NCI-H2227 (cell line): ENCODE measurements around the gene ARL8A.
A peak's percentile ranks its signal among the peaks of the same experiment; 100 is the strongest.
"Not testable (repeated sequence)": the region's sequence is repeated elsewhere in the genome, so short reads cannot be mapped to it uniquely, and the experiment has no call there.

Experiments
- DNase-seq: peaks from one replicate; lab custom pipeline; 2025; ENCODE audit not compliant: unreplicated experiment; lab: John Stamatoyannopoulos, UW

ARL8A gene

DNA sequence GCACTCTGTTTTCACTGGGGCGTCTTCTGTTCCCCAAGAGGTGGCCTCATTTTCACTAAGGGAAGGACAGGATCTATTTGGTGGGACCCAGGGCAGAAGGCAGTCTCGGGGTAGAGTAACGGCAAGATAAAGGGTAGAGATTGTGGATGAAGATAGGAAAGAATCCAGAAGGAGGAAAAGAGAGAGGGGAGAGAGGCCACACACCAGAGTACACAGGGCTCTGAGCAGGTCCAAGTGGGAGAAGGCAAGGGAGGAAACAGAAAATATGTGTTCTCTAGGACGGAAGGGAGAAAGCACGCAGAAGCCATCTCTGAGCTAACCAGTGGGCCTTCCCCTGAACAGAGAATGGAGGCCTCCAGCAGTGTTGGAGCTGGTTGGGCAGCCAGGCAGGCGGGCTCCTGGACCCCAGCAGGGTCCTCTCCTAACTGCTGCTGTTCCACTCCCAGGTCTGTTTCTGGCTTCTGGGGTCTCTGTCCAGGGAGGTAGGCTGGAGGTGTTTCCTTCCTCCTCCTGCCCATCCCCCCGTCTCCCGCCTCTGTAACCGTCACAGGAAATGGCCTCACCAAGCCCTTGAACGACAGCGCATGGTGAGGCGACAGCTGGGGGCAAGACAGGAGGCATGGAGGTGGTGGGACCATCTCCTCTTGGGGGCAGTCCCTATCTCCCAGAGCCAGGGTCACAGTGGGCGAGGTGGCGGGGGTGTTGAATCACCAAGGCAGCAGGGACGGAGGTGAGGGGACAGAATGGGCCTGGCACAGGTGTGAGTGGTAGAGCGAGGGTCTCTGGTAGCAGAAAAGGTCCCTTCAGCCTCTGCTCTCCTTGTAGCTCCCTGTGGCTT, 15.2 kb upstream of the ARL8A start:
- DNase-seq = no peak

DNA sequence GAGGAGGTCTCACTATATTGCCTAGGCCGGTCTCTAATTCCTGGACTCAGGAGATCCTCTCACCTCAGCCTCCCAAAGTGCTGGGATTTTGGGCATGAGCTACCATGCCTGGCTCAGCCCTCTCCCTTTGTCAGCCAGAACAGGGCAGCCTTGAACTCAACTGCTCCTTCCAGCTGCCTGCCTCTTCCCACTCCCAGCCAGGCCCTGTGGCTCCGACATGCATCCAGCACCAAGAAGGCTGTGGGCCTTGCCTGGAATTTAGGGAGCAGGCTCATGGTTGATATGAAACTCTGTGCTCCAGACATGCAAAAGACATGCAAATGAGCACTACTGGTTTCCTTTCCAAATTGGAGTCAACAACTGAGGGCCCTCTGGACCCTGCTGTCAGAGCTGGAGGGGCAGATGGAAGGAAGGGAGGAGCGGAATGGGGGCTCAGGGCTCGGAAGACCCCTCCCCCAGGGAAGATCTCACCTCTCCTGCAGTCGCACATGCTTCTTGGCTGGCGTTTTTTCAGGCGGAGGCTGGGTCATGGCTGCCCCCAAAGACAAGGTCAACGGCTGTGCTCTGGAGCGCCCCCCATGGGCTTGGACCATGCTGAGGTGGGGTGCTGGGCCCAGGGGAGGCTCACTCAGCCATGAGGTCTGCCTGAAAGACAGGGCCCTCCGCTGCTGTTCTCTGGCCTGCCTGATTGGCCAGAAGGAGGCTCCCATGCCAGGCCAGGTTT, 14.4 kb upstream of the ARL8A start:
- DNase-seq = no peak

DNA sequence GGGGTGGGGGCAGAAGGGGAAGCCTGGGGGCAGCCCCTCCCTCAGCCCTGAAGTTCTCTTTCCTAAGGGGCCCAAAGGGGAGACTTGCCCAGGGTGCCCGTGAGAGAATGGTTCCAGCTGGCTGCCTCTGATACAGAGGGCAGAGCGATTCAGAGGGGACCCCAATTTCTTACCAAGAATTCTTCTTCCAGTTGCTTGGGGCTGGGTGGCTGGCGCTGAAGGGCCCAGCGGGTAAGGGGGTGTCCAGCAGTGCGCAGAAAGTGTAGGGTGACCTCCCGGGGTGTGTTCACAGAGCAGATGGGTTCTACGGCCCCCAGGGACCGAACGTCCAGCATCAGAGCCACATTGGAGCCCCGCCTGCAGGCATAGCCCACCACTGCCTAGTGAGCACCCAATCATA, 13.4 kb upstream of the ARL8A start:
- no peak for DNase-seq

DNA sequence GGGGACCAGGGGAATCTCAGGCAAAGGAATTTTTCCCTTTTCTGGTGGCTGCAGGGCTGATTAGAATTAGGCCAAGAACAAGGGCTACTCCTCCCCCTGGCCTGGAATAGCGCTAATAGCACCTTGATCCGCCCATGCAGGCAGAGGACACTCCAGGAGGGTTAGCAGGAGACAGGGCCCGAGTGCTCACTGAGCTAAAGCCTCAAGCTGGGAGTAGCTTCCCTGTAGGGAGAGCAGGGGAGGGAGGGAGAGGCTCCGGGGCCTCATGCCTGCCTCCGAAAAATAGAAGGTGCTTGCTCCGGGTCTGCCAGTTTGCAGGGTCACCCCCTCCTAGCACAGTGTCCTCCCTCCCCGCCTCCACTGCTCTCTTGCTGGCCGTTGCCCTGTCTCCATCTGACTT, 12.1 kb upstream of the ARL8A start:
- DNase-seq = no peak

DNA sequence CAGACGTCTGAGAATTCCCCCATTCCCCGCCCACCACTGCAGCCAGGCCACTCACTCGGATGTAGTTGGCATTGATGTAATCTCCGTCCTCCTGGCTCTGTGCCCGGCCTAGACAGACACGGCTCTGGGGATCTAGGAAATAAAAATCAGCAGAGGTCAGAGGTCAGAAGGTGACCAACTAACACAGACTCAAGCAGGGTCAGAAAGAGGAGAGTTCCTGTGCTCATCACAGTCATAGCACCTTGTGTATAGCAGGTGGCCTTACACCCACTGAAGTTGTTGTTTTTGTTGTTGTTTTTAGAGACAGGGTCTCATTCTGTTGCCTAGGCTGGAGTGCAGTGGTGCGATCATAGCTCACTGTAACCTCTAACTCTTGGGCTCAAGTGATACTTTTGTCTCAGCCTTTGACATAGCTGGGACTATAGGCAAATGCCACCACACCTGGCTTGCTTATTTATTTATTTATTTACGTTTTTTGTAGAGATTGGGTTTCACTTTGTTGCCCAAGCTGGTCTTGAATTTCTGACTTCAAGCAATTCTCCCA, 11.0 kb upstream of the ARL8A start:
- peak; percentile 36 for DNase-seq

DNA sequence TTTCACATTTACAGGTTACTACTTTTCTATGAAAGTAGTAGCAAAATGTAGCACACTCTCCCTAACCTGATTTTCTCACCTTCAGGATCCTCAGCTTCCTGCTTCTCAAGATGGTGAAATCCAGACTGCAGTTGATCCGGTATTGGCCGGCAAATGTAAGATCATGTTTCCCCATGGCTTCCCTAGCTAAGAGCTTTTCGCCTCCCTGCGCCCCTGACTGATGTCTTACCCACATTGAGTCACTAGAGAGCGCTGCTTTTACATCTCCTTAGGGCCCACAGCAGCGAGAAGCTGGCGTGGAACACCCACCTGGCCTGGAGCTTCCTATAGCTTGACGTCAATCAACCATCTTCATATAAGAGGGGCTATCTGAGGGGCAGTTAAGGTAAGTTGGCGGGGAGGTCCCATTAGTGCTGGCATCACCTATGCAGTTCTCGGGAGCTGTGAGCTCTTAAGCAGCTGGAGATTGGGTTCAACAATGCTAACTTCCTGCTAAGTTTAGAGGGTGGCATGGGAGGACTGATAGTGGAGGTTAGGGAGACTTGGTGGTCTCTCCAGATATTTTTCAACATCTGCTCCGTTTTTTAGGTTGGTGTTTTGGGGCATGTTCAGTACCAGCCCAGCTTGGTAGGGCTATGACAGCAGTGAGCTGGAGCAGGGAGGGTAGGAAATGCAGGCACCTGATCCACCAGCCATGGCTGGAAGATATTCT, 10.4 kb upstream of the ARL8A start:
- peak; percentile 44 for DNase-seq

DNA sequence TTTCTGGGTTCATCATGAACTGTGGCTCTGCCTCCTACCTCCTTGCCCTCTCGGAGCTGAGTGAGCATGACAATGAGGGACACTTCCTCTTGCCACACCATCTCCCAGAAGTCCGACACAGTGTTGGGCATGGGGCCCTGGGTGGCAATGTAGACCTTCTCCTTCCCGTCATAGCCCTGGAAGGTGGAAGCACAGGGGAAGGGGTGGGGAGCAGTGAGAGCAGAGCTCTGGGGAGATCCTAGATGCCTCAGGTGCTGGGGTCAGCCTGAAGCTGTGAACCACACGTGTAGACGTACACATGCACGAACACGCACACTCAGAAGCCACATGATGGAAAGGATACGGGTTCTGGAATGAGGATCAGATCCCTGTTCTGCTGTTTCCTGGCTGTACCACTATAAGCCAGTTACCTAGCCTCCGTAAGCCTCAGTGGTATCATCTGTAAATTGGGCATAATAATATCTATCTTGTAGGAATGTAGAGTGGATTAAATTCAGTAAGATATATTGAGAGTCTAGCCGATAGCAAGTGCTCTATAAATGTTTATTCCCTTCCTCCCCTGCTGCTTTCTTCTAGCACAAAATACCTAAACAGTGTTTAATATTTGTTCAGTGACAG, 9.7 kb upstream of the ARL8A start:
- DNase-seq = no peak

DNA sequence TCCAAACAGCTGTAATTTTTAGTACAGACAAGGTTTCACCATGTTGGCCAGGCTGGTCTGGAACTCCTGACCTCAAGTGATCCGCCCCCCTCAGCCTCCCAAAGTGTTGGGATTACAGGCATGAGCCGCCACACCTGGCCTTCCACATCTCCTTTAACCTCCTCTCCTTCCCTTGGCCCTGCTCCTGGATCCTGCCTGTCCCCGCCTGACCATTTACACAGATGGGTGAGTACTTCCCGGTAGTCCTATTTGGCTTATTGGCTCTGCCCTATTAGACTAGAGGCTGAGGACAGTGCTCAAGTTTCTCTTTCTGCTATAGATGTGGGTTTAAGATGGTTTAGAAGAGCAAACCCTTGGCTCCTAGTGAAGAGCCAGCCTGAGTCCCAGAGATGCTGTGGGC, 8.7 kb upstream of the ARL8A start:
- DNase-seq = no peak

DNA sequence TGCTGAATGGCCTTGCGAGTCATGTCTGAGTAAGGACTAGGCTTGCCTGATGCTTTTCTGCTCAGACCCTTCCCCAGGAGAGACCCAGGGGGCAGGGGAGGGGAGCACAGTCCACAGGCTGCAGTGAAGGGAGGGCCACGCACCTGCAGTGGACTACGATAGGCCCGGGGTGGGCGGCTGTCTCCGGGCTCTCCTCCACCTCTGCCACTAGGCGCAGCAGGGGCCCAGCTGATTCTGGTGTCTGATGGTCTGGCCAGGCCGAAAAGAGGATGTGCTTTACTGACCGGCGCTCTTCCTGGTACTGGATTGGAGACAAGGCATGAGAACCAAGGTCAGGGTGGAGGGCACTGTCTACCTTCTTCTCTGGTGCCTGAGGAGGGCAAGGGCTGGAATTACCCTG, 7.9 kb upstream of the ARL8A start:
- no peak for DNase-seq

DNA sequence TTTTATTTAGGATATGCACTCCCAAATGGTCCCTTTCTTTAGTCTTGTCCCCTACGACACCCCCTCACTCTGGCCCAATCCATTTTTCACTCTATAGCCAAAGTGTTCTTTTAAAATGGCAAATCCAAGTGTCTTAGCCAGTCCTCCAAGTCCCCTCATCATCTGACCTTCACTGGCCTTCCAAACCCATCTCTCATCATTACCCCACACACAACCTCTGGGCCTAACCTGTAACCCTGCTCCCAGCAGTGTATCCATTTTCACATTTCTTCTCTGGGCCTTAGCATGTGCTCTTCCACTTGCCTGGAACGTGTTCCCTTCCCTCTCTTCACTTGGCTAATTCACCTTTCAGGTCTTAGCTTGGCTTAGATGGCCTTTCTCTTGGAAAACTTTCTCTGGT, 6.5 kb upstream of the ARL8A start:
- DNase-seq = no peak

DNA sequence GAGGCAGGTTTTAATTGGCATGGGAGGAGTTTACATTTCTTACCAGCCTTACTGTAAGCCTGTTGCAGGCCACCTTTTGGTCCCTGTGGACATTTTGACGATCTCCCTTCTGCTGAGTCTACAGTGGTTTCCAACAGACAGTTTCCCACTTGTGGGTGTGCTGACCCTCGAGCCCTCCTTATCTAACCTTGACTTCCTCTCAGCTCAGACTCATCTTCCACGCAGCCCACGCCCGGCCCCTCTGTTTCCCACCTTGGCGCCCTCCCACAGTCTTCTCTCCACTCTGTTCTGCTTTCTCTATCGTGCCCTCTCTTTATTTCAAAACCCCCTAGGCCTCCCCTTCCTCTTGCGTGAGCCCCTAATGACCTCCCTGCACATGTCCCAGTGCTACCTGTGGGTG, 6.1 kb upstream of the ARL8A start:
- DNase-seq = no peak

DNA sequence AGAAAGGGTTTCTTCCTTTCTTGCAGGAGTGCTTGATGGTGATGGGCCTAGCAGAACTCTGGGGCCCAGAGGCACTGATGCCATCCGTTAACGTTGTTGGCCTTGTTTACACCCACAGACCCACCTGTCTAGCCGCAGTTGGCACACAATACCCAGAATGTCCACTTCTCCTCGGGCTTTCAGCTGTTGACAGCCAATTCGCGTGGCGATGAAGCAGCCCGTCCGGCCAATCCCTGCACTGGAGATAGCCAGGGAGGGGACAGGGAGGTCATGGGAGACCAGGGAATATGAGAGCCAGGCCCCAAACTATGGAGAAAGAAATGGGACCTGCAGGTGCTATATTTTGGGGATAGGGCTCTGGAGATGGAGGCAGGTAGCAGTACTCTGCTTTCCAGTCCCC, 5.7 kb upstream of the ARL8A start:
- no peak for DNase-seq

DNA sequence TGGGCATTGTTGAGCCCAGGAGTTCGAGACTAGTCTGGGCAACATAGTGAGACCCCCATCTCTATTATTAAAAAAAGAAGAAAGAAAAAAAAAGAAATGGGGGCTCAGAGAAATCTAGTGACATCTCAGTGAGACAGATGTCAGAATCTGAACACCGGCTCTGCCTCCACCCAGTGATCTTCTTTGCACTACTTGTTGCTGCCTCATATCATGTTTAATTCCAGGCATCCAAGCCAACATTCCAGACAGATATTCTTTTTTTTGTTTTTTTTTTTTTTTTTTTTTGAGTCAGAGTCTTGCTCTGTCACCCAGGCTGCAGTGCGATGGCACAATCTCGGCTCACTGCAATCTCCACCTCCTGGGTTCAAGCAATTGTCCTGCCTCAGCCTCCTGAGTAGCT, 5.0 kb upstream of the ARL8A start:
- no peak for DNase-seq

DNA sequence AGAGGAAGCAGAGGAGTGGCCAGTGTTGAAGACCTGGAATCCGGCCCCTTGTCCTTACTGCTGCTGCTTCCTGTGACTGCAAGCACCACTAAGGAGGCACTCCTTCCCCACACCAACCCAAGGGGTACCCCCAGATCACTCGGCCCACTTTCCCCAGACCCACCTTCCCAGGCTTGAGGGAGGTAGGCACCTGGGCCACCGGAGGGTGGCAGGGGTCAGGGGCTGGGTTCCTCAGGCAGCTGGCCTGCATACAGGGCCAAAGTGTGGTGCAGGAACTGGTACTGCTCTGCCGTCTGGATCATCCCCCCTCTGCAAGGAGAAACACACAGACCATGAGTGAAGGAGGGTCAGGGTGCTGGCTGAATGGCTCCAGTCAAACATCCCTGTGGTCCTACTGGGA, 3.9 kb upstream of the ARL8A start:
- DNase-seq = no peak

DNA sequence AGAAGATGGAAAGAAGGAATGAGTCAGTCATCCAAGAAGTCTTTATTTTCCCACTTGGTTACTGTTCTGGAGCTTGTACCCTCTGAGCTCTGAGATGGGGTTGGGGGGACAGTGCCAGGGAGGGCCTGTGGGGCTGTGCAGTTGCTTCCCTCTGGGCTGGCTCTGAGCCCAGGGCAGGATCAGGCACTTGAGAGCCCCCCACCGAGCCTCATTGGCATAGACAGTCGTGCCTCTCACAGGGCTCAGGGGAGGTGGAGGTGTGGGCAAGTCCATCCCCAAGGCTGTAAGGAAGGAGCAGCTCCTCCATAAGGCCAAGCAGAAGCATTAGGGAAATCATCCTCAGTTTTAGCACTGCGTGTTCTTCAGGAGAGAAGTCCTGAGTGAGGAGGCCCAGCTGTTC, 2.5 kb upstream of the ARL8A start:
- DNase-seq = no peak

DNA sequence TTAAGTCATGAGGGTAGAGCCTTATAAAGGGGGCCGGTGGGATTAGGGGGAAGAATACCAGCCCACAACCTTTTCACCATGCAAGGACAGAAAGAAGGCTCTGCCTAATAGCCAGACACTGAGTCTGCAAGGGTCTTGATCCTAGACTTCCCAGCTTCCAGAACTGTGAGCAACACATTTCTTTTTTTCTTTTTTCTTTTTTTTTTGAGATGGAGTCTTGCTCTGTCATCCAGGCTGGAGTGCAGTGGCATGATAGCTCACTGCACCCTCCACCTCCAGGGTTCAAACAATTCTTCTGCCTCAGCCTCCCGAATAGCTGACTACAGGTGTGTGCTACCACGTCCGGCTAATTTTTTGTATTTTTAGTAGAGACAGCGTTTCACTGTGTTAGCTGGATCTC, 1.7 kb upstream of the ARL8A start:
- no peak for DNase-seq

DNA sequence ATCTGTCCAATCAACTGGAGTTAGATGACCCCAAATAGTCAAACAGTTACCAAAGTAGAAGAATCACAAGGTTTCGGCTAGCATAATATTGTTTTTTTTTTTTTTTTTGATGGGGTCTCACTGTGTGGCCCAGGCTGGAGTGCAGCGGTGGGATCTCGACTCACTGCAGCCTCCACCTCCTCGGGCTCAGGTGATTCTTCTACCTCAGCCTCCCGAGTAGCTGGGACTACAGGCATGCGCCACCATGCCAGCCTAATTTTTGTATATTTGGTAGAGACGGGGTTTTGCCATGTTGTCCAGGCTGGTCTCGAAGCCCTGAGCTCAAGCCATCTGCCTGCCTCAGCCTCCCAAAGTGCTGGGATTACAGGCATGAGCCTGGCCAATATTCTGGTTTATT, 1.2 kb upstream of the ARL8A start:
- DNase-seq = not testable (repeated sequence)

DNA sequence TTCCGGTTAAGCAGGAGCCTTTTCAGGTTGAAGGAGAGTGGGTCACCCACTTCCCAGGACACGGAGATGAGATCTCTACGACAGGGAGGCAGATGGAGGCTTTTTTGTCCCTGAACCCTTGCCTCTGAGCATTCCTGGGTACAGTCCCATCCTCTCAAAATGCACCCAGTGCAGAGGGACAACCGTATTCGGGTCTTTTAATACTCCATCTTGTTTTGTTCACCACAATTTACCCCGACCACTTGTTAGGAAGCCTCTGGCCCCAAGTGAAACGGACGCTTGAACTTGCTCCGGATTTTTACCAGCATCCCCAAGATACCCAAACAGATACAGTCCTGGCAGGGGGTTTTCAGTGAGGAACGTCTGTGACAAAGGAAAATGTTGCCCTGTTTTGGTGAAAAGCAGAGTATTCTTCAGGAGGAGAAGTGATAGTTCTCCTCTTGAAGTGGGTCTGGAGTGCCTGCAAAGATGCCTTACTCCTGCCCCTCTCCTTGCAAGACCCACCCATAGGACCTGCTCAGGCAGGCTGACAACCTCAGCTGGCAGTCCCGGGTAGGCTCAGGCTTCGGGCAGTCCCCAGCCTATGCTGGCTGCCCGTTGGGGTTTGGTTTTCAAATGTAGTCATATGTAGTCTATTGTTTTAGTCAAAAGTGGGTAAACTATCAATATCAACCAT, 669 bp upstream of the ARL8A start:
- no peak for DNase-seq

DNA sequence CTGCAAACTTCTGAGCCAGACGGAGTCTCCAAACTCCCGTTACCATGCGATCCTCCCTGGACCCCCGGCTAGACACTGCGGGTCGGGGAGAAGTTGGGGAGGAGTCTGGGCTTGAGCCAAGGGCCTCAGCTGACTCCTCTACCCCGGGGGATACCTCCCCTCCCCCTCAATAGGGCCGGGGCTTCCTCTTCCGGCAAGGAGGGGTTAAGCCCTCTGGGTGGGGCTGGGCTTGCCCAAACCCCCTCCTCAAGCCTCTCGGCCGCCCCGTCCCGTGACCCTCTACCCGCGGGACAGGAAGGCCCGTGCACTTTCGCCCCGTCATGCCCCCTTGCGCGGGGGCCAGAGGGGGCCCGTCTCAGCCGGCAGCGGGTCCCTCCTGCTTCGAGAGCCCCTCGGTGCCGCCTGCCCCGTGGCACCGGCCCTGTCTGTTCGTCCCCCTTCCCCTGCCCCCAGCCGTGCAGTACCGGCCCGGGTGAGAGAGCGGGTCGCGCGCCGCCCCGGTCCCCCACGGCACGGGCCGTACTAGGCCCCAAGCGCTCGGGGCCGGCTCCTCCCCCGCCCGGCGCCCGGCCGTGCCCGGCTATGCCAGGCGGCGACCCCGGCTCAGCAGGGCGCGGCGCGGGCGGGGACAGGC, 652 bp downstream of the ARL8A start:
- peak; percentile 39 for DNase-seq

DNA sequence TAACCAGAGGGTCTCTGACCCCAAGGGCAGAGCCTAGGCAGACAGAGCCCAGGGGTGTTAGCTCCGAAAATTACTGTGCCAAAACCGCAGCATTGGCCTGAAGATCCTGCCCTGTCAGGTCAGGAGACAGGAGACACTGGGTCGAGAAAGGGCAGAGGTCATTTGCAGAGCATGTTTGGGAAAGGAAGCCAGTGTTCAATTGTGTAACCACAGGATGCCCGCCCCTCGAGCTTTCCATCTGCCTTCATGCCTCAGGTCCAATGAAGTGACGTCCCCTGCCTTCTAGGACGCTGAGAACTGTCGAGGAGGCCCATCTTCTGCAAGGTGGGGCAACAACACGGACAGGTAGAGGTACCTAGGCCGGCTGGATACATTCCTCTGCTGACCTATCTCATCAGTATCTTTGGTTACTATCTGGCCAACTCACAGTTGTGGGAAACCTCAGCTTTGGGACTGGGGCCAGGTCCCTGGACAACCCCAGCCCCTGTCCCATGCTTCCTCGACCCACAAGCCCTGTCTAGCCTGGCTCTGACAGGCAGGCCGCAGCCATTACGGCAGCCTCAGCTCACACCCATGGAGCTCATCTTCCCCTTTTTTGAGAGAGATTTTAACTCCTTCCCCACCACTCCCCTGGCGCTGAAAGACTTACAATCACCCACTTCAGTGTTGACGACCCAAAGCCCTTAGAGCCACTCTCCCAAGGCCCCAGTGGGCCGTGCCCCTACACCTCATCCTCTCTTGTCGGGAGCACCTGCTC, 1.3 kb downstream of the ARL8A start:
- no peak for DNase-seq
